WTC11 (cell line): ENCODE measurements around the gene PNPLA8. TPM values are rescaled to one million over a fixed set of nuclear protein-coding genes. Genes with fewer than 3 reads are reported as not detected.

Experiments
- ARID4B ChIP-seq: sonication (generic); formaldehyde crosslinking; IDR thresholded peaks from 2 replicates; pipeline ENCODE4 v1.8.0; 2023; ENCODE audit warnings: missing genetic modification reagents, mild to moderate bottlenecking, borderline replicate concordance
- CDX4 ChIP-seq: fragments of 250-450 bp; sonication (Bioruptor Pico); IDR thresholded peaks from 2 replicates; pipeline ENCODE4 v1.9.0; 2021; ENCODE audit warnings: moderate library complexity, mild to moderate bottlenecking, inconsistent platforms, borderline replicate concordance
- CTCF ChIP-seq: fragments of 200-600 bp; IDR thresholded peaks from 2 replicates; pipeline ENCODE4 v1.8.0; 2022; ENCODE audit warnings: antibody characterized with exemption
- EMX1 ChIP-seq: fragments of 250-450 bp; sonication (Bioruptor Pico); IDR thresholded peaks from 2 replicates; pipeline ENCODE4 v1.8.0; 2021; ENCODE audit warnings: mild to moderate bottlenecking
- GABPB1 ChIP-seq: sonication (generic); formaldehyde crosslinking; IDR thresholded peaks from 2 replicates; pipeline ENCODE4 v1.8.1; 2023; ENCODE audit warnings: mild to moderate bottlenecking, missing genetic modification reagents
- IRF2 ChIP-seq: sonication (generic); formaldehyde crosslinking; IDR thresholded peaks from 2 replicates; pipeline ENCODE4 v1.8.0; 2022; ENCODE audit warnings: low read depth, missing genetic modification reagents, borderline replicate concordance
- JAZF1 ChIP-seq: fragments of 250-450 bp; sonication (Bioruptor Pico); IDR thresholded peaks from 2 replicates; pipeline ENCODE4 v1.9.0; 2021; ENCODE audit warnings: moderate library complexity, mild to moderate bottlenecking, inconsistent platforms
- JUN ChIP-seq: sonication (generic); formaldehyde crosslinking; IDR thresholded peaks from 2 replicates; pipeline ENCODE4 v1.8.0; 2023; ENCODE audit warnings: mild to moderate bottlenecking, missing genetic modification reagents
- KAT7 ChIP-seq: sonication (generic); formaldehyde crosslinking; IDR thresholded peaks from 2 replicates; pipeline ENCODE4 v1.8.1; 2023; ENCODE audit warnings: missing genetic modification reagents, mild to moderate bottlenecking, borderline replicate concordance
- NFE2L1 ChIP-seq: sonication (generic); formaldehyde crosslinking; IDR thresholded peaks from 2 replicates; pipeline ENCODE4 v1.8.1; 2023; ENCODE audit warnings: missing genetic modification reagents
- PRRX2 ChIP-seq: fragments of 250-450 bp; sonication (Bioruptor Pico); IDR thresholded peaks from 2 replicates; pipeline ENCODE4 v1.8.0; 2021; ENCODE audit warnings: mild to moderate bottlenecking
- SMAD4 ChIP-seq: sonication (generic); formaldehyde crosslinking; IDR thresholded peaks from 2 replicates; pipeline ENCODE4 v1.8.0; 2022; ENCODE audit warnings: mild to moderate bottlenecking, missing genetic modification reagents
- SP1 ChIP-seq: sonication (generic); formaldehyde crosslinking; conservative IDR thresholded peaks from 2 replicates; pipeline ENCODE4 v1.8.1; 2022; ENCODE audit warnings: missing genetic modification reagents
- STAT6 ChIP-seq: sonication (generic); formaldehyde crosslinking; conservative IDR thresholded peaks from 2 replicates; pipeline ENCODE4 v1.8.1; 2023; ENCODE audit warnings: mild to moderate bottlenecking, low read depth, missing genetic modification reagents, moderate library complexity
- ZBTB21 ChIP-seq: sonication (generic); formaldehyde crosslinking; IDR thresholded peaks from 2 replicates; pipeline ENCODE4 v1.8.1; 2023; ENCODE audit warnings: mild to moderate bottlenecking, missing genetic modification reagents, borderline replicate concordance
- ZNF138 ChIP-seq: sonication (generic); formaldehyde crosslinking; conservative IDR thresholded peaks from 2 replicates; pipeline ENCODE4 v1.8.1; 2022; ENCODE audit warnings: mild to moderate bottlenecking, moderate library complexity, missing genetic modification reagents
- ZNF219 ChIP-seq: sonication (generic); formaldehyde crosslinking; IDR thresholded peaks from 2 replicates; pipeline ENCODE4 v1.8.0; 2023; ENCODE audit warnings: missing genetic modification reagents, mild to moderate bottlenecking, borderline replicate concordance
- ZNF232 ChIP-seq: sonication (generic); formaldehyde crosslinking; IDR thresholded peaks from 2 replicates; pipeline ENCODE4 v1.8.0; 2022; ENCODE audit warnings: mild to moderate bottlenecking, missing genetic modification reagents
- ZNF425 ChIP-seq: fragments of 250-450 bp; sonication (Bioruptor Pico); conservative IDR thresholded peaks from 2 replicates; pipeline ENCODE4 v1.9.0; 2021; ENCODE audit warnings: mild to moderate bottlenecking
- ZNF532 ChIP-seq: fragments of 250-450 bp; sonication (Bioruptor Pico); IDR thresholded peaks from 2 replicates; pipeline ENCODE4 v1.9.0; 2021; ENCODE audit warnings: mild to moderate bottlenecking, borderline replicate concordance
- ZSCAN18 ChIP-seq: fragments of 250-450 bp; sonication (Bioruptor Pico); IDR thresholded peaks from 2 replicates; pipeline ENCODE4 v2.1.2; 2022; ENCODE audit warnings: mild to moderate bottlenecking, moderate library complexity
- total RNA-seq: library from RNA; stranded (reverse); gene quantifications from 3 replicates; pipeline ENCODE4 v1.2.3, GENCODE V29; 2021

PNPLA8 gene
- total RNA-seq, 1 experiment from 2014 or later, result 12.4 TPM

- TF ChIP-seq ARID4B (CRISPR knock-in tag), result peak; percentile 86; the same call in 1 of the 2 replicates
- TF ChIP-seq NFE2L1 (CRISPR knock-in tag), result peak; percentile 97
- TF ChIP-seq CTCF, result no peak
- no peak for TF ChIP-seq JUN (CRISPR knock-in tag)
- no peak; the same call in 1 of the 2 replicates for TF ChIP-seq KAT7 (CRISPR knock-in tag)
- TF ChIP-seq GABPB1 (CRISPR knock-in tag), result peak; percentile 84
- TF ChIP-seq CDX4 (CRISPR knock-in tag), result no peak
- no peak for TF ChIP-seq STAT6 (CRISPR knock-in tag)
- peak; percentile 97 for TF ChIP-seq ZNF232 (CRISPR knock-in tag)
- TF ChIP-seq IRF2 (CRISPR knock-in tag), result peak; percentile 72; the same call in 1 of the 2 replicates
- no peak for TF ChIP-seq PRRX2 (CRISPR knock-in tag)
- no peak for TF ChIP-seq ZNF138
- TF ChIP-seq ZSCAN18 (CRISPR knock-in tag), result no peak
- no peak for TF ChIP-seq JAZF1
- TF ChIP-seq SP1 (CRISPR knock-in tag), result peak; percentile 88
- no peak for TF ChIP-seq ZNF219 (CRISPR knock-in tag)
- no peak for TF ChIP-seq ZNF425 (CRISPR knock-in tag)
- no peak for TF ChIP-seq ZBTB21 (CRISPR knock-in tag)
- TF ChIP-seq EMX1, result no peak
- no peak for TF ChIP-seq SMAD4 (CRISPR knock-in tag)
- TF ChIP-seq ZNF532 (CRISPR knock-in tag), result peak; percentile 65; the same call in 1 of the 2 replicates
These were observed 43.6 kb upstream of the PNPLA8 start, which contains the start of the genes DNAJB9 and THAP5 (continued) for GRCh38 chr7:108569381-108570145.
